ENCODE results near the gene H2AZ1. TPM values are rescaled to one million over a fixed set of nuclear protein-coding genes. Genes with fewer than 3 reads are reported as not detected.
A peak's percentile ranks its signal among the peaks of the same experiment; 100 is the strongest.

Gene H2AZ1
- polyA plus RNA-seq (2013): 487 and 507 TPM in 2 replicates

- peak within 1 kb of the TSS; percentile 84 for H4K12ac ChIP-seq (ENCODE audit: low read depth, low read length)
- H3K23ac ChIP-seq (ENCODE audit: low read length): peak within 1 kb of the TSS; percentile 98
- peak within 1 kb of the TSS; percentile 84 for H4K8ac ChIP-seq (ENCODE audit: low read depth, low read length)
- H3K4ac ChIP-seq (ENCODE audit: low read depth, low read length): peak within 1 kb of the TSS; percentile 99
- H4K91ac ChIP-seq (ENCODE audit: low read depth, low read length): peak within 1 kb of the TSS; percentile 84
- peak within 1 kb of the TSS; percentile 87 for H3K14ac ChIP-seq (ENCODE audit: low read length)
- H3K79me2 ChIP-seq (ENCODE audit: control insufficient read depth, insufficient read depth, low read length, poor library complexity): peaks cover 23% of the 10 kb centered on the region
- H3K36me3 ChIP-seq (ENCODE audit: control insufficient read depth in 1 of 2, insufficient read depth in 2 of 2, low read length in 2 of 2): peaks cover 0 to 2% of the 10 kb centered on the region in 2 experiments
- peak within 1 kb of the TSS; percentile 85 for H2AK5ac ChIP-seq (ENCODE audit: low read length)
- H3K4me2 ChIP-seq (ENCODE audit: low read length): peak within 1 kb of the TSS; percentile 84
- H3K4me1 ChIP-seq (ENCODE audit: control insufficient read depth in 1 of 2, insufficient read depth in 2 of 2, low read length in 2 of 2): peaks cover 0 to 3% of the 10 kb centered on the region in 2 experiments
- peaks cover 21% of the 10 kb centered on the region for H3K79me1 ChIP-seq (ENCODE audit: low read length)
- H2BK12ac ChIP-seq (ENCODE audit: low read length): peak within 1 kb of the TSS; percentile 42
- WGBS (ENCODE audit: extremely low coverage, insufficient coverage, insufficient read length): no CpG with 5 or more reads among the region's 76 CpGs
- peak; percentile 99 to 100 for DNase-seq
- H3K27me3 ChIP-seq (ENCODE audit: insufficient read depth, low read length): no peaks in the 10 kb centered on the region
- no peaks in the 10 kb centered on the region for H3K9me3 ChIP-seq (ENCODE audit: insufficient read depth, low read depth, low read length)
- peak within 1 kb of the TSS; percentile 100 for H3K9ac ChIP-seq (ENCODE audit: low read length)
- peak within 1 kb of the TSS; percentile 79 for H2BK5ac ChIP-seq (ENCODE audit: low read depth, low read length, poor library complexity)
- peak within 1 kb of the TSS; percentile 99 for H3K4me3 ChIP-seq (ENCODE audit: low read depth, low read length)
- peak within 1 kb of the TSS; percentile 81 for H2AFZ ChIP-seq (ENCODE audit: insufficient read depth, low read length, poor library complexity)
- H2BK120ac ChIP-seq (ENCODE audit: insufficient read depth, low read length, poor library complexity): peak within 1 kb of the TSS; percentile 67
- peak within 1 kb of the TSS; percentile 92 for H3K18ac ChIP-seq (ENCODE audit: low read length)
- peak within 1 kb of the TSS; percentile 89 for H3K27ac ChIP-seq (ENCODE audit: low read depth, low read length)
These were observed at the start of gene H2AZ1 for GRCh38 chr4:99949999-99950912. Gene H2AZ1, minus strand, starts transcription at chr4:99950275. Its CDS starts 105 bp downstream, at chr4:99950170.

DNA sequence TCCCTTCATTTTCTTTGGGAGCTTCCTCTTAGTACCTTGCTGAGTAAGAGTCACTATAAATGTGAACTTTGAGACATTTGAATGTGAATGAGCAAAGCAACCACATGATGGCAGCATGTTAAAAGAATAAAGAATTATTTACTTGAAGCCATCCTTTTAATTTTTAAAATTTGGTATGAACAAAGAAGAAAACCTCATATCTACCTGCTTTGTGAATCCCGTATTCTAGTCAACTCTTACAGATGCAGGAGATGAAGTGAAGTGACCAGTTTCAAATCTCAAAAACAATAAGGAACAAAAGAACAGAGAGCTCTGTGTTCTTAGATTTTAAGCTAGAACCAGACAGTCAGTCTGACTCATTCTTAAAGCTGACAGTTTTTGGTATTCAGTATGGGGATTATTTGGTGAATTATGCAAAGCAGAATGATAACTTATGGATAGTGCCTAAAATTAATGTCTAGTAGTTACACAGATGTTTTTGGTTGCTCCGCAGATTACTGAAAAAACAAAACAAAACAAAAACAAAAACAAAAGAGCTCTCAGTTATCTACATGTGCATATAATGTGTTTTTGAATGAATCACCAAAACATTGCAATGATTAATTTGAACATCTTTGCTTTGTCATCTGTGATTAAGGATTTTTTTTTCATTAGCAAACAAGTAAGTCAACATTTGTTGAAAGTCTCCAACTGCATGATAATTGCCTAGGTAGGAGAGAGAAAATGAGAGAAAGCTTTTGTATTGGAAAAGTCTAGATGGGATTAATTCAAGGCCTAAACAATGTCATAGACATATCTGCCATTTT is 48.2 kb upstream of the H2AZ1 start:
- Histone ChIP-seq H2BK12ac (ENCODE audit: low read length) (no peak overlapping the region), H3K79me2 (ENCODE audit: control insufficient read depth, insufficient read depth, low read length, poor library complexity) (no peaks in the 10 kb centered on the region), H3K18ac (ENCODE audit: low read length) (no peak overlapping the region), H2AFZ (ENCODE audit: insufficient read depth, low read length, poor library complexity) (no peak overlapping the region), H2BK120ac (ENCODE audit: insufficient read depth, low read length, poor library complexity) (no peak overlapping the region), H3K4me2 (ENCODE audit: low read length) (no peak overlapping the region), H4K91ac (ENCODE audit: low read depth, low read length) (no peak overlapping the region), H3K27ac (ENCODE audit: low read depth, low read length) (no peak overlapping the region), H2BK5ac (ENCODE audit: low read depth, low read length, poor library complexity) (no peak overlapping the region), H3K9ac (ENCODE audit: low read length) (no peak overlapping the region), H3K36me3 (ENCODE audit: control insufficient read depth in 1 of 2, insufficient read depth in 2 of 2, low read length in 2 of 2) (no peaks in the 10 kb centered on the region), H3K4me3 (ENCODE audit: low read depth, low read length) (no peak overlapping the region), H3K4ac (ENCODE audit: low read depth, low read length) (no peak overlapping the region), H3K9me3 (ENCODE audit: insufficient read depth, low read depth, low read length) (no peaks in the 10 kb centered on the region), H3K14ac (ENCODE audit: low read length) (no peak overlapping the region), H3K27me3 (ENCODE audit: insufficient read depth, low read length) (no peaks in the 10 kb centered on the region), H3K4me1 (ENCODE audit: control insufficient read depth in 1 of 2, insufficient read depth in 2 of 2, low read length in 2 of 2) (no peaks in the 10 kb centered on the region), H4K12ac (ENCODE audit: low read depth, low read length) (no peak overlapping the region), H2AK5ac (ENCODE audit: low read length) (no peak overlapping the region), H3K79me1 (ENCODE audit: low read length) (no peaks in the 10 kb centered on the region), H4K8ac (ENCODE audit: low read depth, low read length) (no peak overlapping the region), H3K23ac (ENCODE audit: low read length) (no peak overlapping the region)
- DNase-seq: peak in 1 of 2 donors; percentile 64
- WGBS (ENCODE audit: extremely low coverage, insufficient coverage, insufficient read length): no CpG with 5 or more reads among the region's 2 CpGs

GRCh38 chr4:99991741-99992140 is 41.7 kb upstream of the H2AZ1 start:
- Histone ChIP-seq H3K9ac (ENCODE audit: low read length) (no peak overlapping the region), H4K8ac (ENCODE audit: low read depth, low read length) (no peak overlapping the region), H4K12ac (ENCODE audit: low read depth, low read length) (no peak overlapping the region), H2AFZ (ENCODE audit: insufficient read depth, low read length, poor library complexity) (no peak overlapping the region), H3K36me3 (ENCODE audit: control insufficient read depth in 1 of 2, insufficient read depth in 2 of 2, low read length in 2 of 2) (no peaks in the 10 kb centered on the region), H2BK120ac (ENCODE audit: insufficient read depth, low read length, poor library complexity) (no peak overlapping the region), H3K4me2 (ENCODE audit: low read length) (no peak overlapping the region), H3K4me1 (ENCODE audit: control insufficient read depth in 1 of 2, insufficient read depth in 2 of 2, low read length in 2 of 2) (no peaks in the 10 kb centered on the region), H2AK5ac (ENCODE audit: low read length) (no peak overlapping the region), H3K79me1 (ENCODE audit: low read length) (no peaks in the 10 kb centered on the region), H3K4ac (ENCODE audit: low read depth, low read length) (no peak overlapping the region), H3K79me2 (ENCODE audit: control insufficient read depth, insufficient read depth, low read length, poor library complexity) (no peaks in the 10 kb centered on the region), H3K23ac (ENCODE audit: low read length) (no peak overlapping the region), H3K9me3 (ENCODE audit: insufficient read depth, low read depth, low read length) (no peaks in the 10 kb centered on the region), H3K27ac (ENCODE audit: low read depth, low read length) (no peak overlapping the region), H2BK12ac (ENCODE audit: low read length) (no peak overlapping the region), H3K4me3 (ENCODE audit: low read depth, low read length) (no peak overlapping the region), H3K18ac (ENCODE audit: low read length) (no peak overlapping the region), H2BK5ac (ENCODE audit: low read depth, low read length, poor library complexity) (no peak overlapping the region), H3K14ac (ENCODE audit: low read length) (no peak overlapping the region), H4K91ac (ENCODE audit: low read depth, low read length) (no peak overlapping the region), H3K27me3 (ENCODE audit: insufficient read depth, low read length) (no peaks in the 10 kb centered on the region)
- DNase-seq: no peak
- WGBS (ENCODE audit: extremely low coverage, insufficient coverage, insufficient read length): no CpG with 5 or more reads among the region's 3 CpGs

DNA sequence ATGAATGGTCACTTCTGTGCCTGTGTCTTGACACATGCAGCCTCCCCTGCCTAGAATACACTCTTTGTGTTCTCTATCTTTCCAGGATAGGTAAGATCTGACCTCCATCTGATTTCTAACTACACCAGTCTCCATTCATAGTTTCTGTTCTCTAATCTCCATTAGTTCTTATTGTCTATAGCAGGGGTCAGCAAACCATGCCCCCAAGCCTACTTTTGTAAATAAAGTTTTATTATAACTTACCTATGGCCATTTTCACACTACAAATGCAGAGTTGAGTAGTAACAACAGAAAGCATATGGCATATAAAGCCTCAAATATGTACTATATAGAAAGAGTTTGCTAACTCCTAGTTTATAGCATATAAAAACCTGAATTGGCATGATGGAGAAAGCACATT is 37.6 kb upstream of the H2AZ1 start:
- no peaks in the 10 kb centered on the region for H3K36me3 ChIP-seq (ENCODE audit: control insufficient read depth in 1 of 2, insufficient read depth in 2 of 2, low read length in 2 of 2)
- no peak overlapping the region for H4K12ac ChIP-seq (ENCODE audit: low read depth, low read length)
- no peaks in the 10 kb centered on the region for H3K9me3 ChIP-seq (ENCODE audit: insufficient read depth, low read depth, low read length)
- no peak overlapping the region for H2BK5ac ChIP-seq (ENCODE audit: low read depth, low read length, poor library complexity)
- H3K18ac ChIP-seq (ENCODE audit: low read length): no peak overlapping the region
- H3K14ac ChIP-seq (ENCODE audit: low read length): no peak overlapping the region
- H3K27ac ChIP-seq (ENCODE audit: low read depth, low read length): no peak overlapping the region
- H3K4me1 ChIP-seq (ENCODE audit: control insufficient read depth in 1 of 2, insufficient read depth in 2 of 2, low read length in 2 of 2): no peaks in the 10 kb centered on the region
- H4K91ac ChIP-seq (ENCODE audit: low read depth, low read length): no peak overlapping the region
- no peak overlapping the region for H3K4me2 ChIP-seq (ENCODE audit: low read length)
- H3K27me3 ChIP-seq (ENCODE audit: insufficient read depth, low read length): no peaks in the 10 kb centered on the region
- no peak overlapping the region for H4K8ac ChIP-seq (ENCODE audit: low read depth, low read length)
- no peak overlapping the region for H2BK120ac ChIP-seq (ENCODE audit: insufficient read depth, low read length, poor library complexity)
- no peak overlapping the region for H3K4me3 ChIP-seq (ENCODE audit: low read depth, low read length)
- no peak overlapping the region for H2AFZ ChIP-seq (ENCODE audit: insufficient read depth, low read length, poor library complexity)
- H2AK5ac ChIP-seq (ENCODE audit: low read length): no peak overlapping the region
- H3K23ac ChIP-seq (ENCODE audit: low read length): no peak overlapping the region
- H2BK12ac ChIP-seq (ENCODE audit: low read length): no peak overlapping the region
- H3K4ac ChIP-seq (ENCODE audit: low read depth, low read length): no peak overlapping the region
- no peak overlapping the region for H3K9ac ChIP-seq (ENCODE audit: low read length)
- no peaks in the 10 kb centered on the region for H3K79me2 ChIP-seq (ENCODE audit: control insufficient read depth, insufficient read depth, low read length, poor library complexity)
- DNase-seq: no peak
- H3K79me1 ChIP-seq (ENCODE audit: low read length): no peaks in the 10 kb centered on the region
